GM19455 (cell line): ENCODE results near the gene BASP1.
"Not testable (repeated sequence)": the region's sequence is repeated elsewhere in the genome, so short reads cannot be mapped to it uniquely, and the experiment has no call there.

ENCODE experiments used
- ATAC-seq: cut with Tn5 transposase; IDR thresholded peaks from one replicate; pipeline ENCODE4 v1.9.1; 2021; ENCODE audit not compliant: unreplicated experiment

The BASP1 gene

DNA sequence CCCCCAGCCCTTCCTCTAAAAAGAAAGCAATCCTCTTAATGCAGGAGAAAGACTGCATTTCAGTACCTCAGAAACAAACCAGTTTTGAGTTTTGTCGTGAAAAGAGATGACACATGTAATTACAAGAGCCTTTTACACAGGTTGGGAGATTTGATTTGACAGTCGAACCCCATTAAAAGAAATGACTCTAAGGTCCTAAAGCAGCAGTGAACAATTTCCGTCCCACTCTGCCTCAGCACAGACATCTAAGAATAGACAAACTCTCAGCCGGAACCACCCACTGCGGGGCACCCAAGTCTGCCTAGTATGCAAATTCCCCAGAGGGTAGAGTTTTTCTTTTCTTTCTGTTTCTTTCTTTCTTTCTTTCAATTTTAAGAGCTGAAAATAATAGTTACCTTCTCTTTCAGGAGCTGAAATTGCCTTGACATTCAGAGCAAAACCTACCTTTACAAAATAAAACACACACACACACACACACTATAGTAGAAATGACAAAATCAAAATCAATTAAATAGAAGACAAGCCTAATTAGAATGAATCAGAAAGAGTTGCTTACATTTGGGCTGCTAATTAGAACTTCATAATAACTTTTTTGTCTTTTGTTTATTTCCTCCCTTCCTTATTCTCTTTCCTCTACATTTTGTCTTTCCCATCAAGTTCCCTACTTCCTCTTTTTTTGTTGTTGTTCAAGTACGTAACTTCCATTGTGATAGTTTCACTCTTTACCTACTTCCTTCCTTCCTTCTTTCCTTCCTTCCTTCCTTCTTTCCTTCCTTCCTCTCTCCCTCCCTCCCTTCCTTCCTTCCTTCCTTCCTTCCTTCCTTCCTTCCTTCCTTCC is 65.1 kb downstream of the BASP1 start:
- peak; percentile 99 for ATAC-seq

DNA sequence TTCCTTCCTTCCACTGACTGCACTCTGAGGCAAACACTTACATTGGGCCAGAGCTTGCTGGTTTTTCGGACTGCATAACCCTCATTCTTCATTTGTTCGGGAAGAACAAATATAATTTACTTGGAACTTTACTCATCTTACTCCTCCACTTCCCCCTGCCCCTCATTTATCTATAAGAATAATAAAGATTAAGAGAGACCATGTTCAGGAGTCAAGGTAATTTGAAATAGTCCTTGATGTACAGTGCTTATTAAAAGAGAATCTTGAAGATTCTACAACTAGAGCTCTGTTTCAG is 65.6 kb downstream of the BASP1 start:
- ATAC-seq = no peak

- ATAC-seq = no peak
These were observed 70.2 kb downstream of the BASP1 start for GRCh38 chr5:17287501-17288155.

GRCh38 chr5:17288570-17288969 is 71.1 kb downstream of the BASP1 start:
- ATAC-seq = no peak

GRCh38 chr5:17289681-17290539 is 72.5 kb downstream of the BASP1 start:
- no peak for ATAC-seq

- ATAC-seq = no peak
These were observed 73.1 kb downstream of the BASP1 start for GRCh38 chr5:17290540-17290974.

- ATAC-seq = no peak
These were observed 75.1 kb downstream of the BASP1 start for GRCh38 chr5:17292434-17293015.

DNA sequence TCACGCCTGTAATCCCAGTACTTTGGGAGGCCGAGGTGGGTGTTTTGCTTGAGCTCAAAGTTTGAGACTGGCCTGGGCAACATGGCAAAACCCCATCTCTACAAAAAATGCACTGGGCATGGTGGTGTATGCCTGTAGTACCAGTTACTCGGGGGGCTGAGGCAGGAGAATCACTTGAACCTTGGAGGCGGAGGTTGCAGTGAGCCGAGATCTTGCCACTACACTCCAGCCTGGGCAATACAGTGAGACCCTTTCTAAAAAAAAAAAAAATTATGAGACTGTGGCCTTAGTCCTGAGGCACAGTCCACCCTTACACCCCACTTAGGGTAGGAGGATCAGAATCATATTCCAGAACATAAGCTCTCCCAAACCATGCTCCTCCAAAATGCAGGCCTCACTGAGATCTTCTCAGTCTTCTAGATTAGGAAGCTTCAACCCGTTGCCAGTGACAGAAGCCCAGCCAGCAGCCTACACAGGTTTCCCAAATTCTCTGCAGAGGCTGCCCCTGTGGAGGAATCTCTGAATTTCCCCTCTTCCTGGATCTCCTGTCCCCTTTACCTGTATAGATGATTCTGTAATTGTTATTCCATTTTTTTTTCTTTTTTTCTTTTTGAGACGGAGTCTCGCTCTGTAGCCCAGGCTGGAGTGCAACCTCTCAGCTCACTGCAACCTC is 77.3 kb downstream of the BASP1 start:
- ATAC-seq = no peak

DNA sequence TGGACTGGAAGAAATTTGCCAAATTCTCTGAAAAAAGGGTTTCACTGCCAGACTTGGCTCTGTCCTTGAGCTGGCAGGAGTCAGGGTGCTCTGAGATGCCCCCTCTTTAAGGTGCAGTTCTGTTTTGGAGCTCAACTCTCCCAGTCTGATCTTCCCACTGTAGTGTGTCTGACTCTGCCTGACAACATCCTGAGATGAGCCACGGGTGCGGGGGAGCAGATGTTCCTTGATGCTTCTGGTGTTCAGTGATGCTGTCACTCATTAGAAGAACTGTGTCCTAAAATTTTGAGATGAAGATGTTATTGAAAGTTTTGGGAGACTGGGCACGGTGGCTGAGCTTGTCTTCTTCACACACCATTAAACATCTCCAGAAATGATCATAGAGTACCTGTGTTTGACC is 78.2 kb downstream of the BASP1 start:
- no peak for ATAC-seq

DNA sequence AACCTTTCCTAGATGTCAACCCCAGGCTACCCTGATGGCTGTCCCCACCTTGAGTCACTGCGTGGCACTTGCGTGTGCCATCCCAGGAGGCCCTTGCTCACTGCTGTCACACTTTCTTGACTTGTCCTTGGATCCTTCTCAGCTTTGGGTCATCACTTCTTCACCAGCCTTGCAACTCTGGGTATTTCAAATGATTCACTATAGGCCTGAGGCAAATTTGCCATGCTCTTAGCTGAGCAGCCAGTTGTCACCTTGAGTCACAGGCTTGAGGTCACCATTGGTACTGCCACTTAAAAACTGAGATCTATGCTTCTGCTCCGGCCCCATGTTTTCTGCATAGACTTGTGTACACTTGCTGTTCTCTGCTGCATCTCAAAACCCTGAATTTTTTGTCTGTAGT is 84.7 kb downstream of the BASP1 start:
- ATAC-seq = no peak

DNA sequence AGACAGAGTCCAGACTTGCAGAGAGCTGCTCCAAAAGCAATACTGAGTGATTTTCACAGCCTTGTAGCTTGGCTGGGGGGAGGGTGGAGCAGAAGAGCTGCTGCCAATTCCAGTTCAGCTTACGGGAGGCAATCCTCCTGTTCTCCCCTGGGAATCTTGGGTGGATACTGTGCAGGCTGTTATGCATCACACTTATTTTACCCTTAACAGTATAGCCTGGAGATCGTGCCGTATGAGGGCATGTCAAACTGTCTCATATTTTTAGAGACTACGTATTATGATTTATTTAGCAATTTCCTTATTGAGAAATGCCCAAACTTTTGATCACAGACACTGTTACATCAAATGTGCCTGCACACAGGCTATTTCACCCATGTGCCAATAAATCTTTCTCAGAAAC is 85.2 kb downstream of the BASP1 start:
- no peak for ATAC-seq

DNA sequence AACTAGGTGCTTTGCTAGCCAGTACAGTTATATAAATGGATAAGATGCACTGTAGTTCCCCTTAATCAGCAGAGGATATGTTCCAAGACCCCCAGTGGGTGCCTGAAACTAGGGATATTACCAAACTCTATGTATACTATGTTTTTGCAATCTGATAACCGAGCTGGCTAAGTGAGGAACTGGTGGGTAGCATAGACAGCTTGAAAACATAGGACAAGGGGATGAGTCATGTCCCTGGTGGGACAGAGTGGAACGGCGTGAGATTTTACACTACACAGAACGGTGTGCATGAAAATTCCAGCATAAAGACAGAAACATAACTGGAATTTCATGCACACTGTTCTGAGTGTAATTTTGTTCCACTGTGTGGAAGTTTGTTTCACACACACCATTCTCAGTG is 86.9 kb downstream of the BASP1 start:
- no peak for ATAC-seq

GRCh38 chr5:17305017-17305416 is 87.6 kb downstream of the BASP1 start:
- ATAC-seq = no peak

GRCh38 chr5:17305964-17306725 is 88.7 kb downstream of the BASP1 start:
- ATAC-seq = no peak

DNA sequence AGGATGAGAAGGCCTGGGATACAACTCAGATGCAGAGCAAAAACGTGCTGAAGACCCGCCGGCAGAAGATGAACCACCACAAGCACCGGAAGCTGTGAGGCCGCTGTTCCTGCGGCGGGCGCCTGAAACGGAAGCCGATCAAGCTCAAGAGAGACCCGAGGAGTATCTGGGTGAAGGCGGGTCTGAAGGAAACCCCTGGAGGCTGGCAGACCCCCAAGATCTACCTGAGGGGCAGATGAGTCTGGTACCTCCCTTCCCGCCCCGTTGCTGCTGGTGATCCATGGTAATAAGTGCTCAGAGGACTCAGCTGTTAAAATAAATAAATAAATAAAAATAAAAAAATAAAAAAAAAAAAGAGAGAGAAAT is 89.3 kb downstream of the BASP1 start:
- ATAC-seq = no peak

GRCh38 chr5:17307440-17307839 is 90.0 kb downstream of the BASP1 start:
- not testable (repeated sequence) for ATAC-seq

- no peak for ATAC-seq
These were observed 91.1 kb downstream of the BASP1 start for GRCh38 chr5:17308326-17309065.

DNA sequence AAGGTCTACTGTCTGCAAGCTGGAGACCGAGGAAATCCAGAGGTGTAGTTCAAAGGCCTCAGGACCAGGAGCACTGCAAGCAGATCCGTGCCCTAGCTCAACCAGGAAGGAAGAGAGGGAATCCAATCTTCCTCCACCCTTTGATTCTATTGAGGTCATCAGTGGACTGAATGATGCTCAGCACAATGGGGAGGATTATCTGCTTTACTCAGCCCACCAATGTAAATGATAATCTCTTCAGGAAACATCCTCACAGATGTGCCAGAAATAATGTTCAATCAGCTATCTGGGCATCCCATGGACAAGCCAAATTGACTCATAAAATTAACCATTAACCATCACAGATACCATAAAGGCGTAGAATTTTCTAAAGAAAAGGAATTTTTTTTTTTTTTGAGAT is 92.0 kb downstream of the BASP1 start:
- no peak for ATAC-seq

GRCh38 chr5:17310502-17310901 is 93.1 kb downstream of the BASP1 start:
- ATAC-seq = not testable (repeated sequence)
